Fibroblast of mammary gland (primary cell): ENCODE measurements around the gene SLC25A42.
"Not testable (repeated sequence)": the region's sequence is repeated elsewhere in the genome, so short reads cannot be mapped to it uniquely, and the experiment has no call there.

ENCODE experiments used
- DNase-seq: peaks from one replicate; pipeline ENCODE4 v3.0.0-alpha.2; 2010; ENCODE audit warnings: low read depth
- H3K4me3 ChIP-seq: 2 replicates; pipeline ENCODE4 v1.5.1; 2011; ENCODE audit warnings: low read depth, mild to moderate bottlenecking, low read length, moderate library complexity; ENCODE audit not compliant: control insufficient read depth
- TF ChIP-seq, protein P1 (sequence below): conservative IDR thresholded peaks from 2 replicates; pipeline ENCODE4 v1.5.1; 2011; ENCODE audit warnings: low read depth, low read length, inconsistent platforms; ENCODE audit not compliant: control insufficient read depth, insufficient read depth

Gene SLC25A42

DNA sequence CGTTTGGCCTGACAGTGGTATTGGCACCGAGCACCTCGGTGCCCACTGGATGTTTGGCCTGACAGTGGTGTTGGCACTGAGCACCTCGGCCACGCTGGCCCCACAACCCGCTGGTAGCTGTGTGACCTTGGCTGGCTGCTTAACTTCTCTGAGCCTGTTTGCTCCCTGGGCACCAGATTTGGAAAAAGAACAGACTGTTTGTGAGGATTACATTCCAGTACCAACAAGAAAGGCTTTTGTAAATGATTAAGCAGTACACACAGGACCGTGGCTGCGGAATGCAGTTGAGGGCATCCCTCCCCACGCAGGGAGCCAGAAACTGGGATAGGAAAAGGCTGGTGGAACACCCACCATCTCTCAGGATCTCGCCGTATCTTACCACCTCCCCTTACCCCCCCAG lies 31.9 kb downstream of the SLC25A42 start:
- H3K4me3 ChIP-seq = no peak overlapping the region
- TF ChIP-seq, protein P1, sequence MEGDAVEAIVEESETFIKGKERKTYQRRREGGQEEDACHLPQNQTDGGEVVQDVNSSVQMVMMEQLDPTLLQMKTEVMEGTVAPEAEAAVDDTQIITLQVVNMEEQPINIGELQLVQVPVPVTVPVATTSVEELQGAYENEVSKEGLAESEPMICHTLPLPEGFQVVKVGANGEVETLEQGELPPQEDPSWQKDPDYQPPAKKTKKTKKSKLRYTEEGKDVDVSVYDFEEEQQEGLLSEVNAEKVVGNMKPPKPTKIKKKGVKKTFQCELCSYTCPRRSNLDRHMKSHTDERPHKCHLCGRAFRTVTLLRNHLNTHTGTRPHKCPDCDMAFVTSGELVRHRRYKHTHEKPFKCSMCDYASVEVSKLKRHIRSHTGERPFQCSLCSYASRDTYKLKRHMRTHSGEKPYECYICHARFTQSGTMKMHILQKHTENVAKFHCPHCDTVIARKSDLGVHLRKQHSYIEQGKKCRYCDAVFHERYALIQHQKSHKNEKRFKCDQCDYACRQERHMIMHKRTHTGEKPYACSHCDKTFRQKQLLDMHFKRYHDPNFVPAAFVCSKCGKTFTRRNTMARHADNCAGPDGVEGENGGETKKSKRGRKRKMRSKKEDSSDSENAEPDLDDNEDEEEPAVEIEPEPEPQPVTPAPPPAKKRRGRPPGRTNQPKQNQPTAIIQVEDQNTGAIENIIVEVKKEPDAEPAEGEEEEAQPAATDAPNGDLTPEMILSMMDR = no peak
- no peak for DNase-seq

DNA sequence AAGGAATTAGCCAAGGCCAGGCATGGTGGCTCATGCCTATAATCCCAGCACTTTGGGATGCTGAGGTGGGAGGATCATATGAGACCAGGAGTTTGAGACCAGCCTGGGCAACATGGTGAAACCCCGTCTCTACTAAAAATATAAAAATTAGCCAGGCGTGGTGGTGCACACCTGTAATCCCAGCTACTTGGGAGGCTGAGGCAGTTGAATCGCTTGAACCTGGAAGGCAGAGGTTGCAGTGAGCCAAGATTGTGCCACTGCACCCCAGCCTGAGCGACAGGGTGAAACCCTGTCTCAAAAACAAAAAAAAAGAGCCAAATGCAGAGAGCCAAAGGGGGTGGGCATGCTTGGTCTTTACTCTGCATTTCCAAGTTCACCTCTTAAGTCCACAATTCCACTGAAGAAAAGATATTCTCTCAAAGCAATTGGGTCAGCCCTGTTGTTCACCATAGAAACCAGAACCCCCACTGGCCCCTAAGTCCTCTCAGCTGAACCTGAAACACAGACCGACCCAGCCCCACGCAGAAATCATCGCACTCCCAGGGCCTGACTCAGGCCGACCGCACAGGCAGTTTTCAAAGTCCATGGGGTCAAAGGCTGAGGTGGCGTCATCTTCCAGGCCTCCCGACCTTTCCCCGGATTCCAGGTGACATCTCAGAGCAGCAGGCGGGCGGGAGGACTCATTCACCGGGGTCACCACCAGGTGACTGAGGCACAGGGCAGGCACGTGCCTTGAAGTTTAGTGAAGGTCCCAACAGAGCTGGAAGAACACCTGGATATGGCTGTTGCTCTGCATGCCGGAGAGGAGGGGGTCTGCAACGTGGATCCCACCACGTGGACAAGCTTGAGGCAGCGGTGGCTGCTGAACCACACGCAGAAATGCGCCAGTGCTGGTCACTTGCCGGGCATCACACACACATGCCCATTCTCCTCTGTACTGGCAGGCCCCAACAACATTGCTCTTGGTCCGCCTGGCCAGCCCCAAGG lies 33.1 kb downstream of the SLC25A42 start:
- DNase-seq = no peak
- TF ChIP-seq, protein P1 = no peak
- H3K4me3 ChIP-seq = no peak overlapping the region

DNA sequence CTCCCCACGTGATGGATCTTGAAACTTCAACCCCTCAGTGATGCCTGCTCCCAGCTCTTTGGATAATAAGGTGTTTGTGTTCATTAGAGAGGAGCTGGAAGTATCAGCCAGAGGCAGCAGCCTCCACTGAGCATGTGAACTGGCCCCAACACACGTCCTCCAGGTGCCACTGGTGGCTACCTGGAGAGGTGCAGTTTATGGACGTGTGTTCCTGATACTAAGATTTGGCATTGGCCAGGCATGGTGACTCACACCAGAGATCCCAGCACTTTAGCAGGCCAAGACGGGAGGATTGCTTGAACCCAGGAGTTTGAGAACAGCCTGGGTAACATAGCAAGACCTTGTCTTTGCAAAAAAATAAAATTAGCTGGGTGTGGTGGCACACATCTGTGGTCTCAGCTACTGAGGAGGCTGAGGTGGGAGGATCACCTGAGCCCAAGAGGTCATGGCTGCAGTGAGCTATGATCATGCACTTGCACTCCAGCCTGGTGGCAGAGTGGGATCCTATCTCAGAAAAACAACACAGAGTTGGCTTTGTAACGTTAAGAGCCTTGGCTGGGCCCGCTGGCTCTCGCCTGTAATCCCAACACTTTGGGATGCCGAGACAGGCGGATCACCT lies 34.4 kb downstream of the SLC25A42 start:
- H3K4me3 ChIP-seq = no peak overlapping the region
- no peak for DNase-seq
- TF ChIP-seq, protein P1 = no peak

DNA sequence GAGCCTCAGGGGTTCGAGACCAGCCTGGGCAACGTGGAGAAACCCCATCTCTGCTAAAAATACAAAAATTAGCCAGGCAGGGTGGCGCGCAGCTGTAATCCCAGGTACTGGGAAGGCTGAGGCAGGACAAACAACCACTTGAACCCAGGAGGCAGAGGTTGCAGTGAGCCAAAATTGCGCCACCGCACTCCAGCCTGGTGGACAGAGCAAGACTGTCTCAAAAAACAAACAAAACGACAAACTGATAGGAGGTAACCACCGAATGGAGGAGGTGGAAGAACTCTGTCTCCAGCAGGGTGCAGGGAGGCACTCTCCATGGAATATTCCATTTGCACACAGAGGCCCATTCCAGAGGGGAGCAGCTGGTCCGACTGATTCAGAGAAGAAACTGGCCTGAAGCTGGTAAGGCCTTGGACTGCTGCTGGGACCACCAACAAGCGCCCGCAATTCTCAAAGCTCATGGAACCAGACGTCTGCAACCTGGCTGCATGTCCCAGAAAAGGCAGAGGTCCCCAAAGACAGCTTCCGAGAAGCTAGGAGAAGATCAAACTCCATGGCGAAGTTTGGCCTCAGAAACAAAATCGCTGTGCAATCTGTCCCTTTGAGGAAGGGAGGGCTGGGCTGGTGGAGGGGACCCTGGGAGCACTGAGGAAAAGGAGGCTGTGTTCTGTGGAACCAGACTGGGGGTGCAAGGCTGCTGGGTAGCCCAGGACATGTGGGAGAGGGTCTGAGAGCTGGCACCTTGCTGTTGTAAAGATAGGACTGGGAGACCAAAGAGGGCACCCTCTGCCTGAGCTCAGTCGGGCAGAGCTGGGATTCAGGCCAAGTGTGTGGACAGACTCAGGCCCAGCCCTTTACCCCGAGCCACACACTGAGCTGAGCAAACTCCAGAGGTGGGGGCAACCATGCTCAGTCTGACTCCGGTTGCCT lies 35.2 kb downstream of the SLC25A42 start:
- DNase-seq = no peak
- H3K4me3 ChIP-seq = no peak overlapping the region
- TF ChIP-seq, protein P1 = no peak

DNA sequence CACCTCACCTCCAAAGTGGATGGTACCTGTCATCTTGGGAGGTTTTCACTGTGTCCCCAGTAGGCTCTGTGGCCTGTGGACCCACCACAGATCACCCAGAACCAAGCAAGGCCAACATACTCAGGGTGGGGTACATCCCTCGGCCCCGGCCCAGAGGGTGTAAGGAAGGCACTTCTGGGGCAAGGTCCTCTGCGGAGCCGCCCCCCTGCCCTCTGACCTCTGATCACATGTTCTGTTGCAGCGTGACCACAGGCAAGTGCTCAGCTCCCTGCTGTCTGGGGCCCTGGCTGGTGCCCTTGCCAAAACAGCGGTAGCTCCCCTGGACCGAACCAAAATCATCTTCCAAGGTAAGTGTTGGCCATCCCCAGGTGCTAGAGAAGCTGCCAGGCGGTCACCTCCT lies 37.7 kb downstream of the SLC25A42 start:
- no peak for DNase-seq
- TF ChIP-seq, protein P1 = no peak
- no peak overlapping the region for H3K4me3 ChIP-seq

DNA sequence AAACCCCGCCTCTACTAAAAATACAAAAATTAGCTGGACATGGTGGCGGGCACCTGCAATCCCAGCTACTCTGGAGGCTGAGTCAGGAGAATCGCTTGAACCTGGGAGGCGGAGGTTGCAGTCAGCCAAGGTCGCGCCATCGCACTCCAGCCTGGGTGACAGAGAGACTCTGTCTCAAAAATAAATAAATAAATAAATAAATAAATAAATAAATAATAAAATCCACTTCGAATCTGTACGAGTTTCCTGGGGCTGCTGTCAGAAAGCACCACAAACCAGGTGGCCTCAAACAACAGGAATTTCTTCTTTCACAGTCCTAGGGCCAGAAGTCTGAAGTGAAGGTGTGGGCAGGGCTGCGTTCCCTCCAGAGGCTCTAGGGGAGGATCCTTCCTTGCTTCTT lies 38.8 kb downstream of the SLC25A42 start:
- DNase-seq, H3K4me3 ChIP-seq: not testable (repeated sequence)
